SU-DHL-6 (cell line): ENCODE measurements around the gene LTK.

Source experiments
- H2AFZ ChIP-seq: fragments of 200-600 bp; sonication (generic); 2 replicates; pipeline ENCODE4 v1.6.1; 2014; ENCODE audit warnings: low read depth, mild to moderate bottlenecking, moderate library complexity, mixed read lengths, antibody characterized with exemption, low read length; ENCODE audit not compliant: severe bottlenecking
- H3F3A ChIP-seq: fragments of 200-600 bp; shearing (Covaris generic); 2 replicates; pipeline ENCODE4 v1.6.0; 2016; ENCODE audit warnings: antibody characterized with exemption, mild to moderate bottlenecking; ENCODE audit not compliant: insufficient read depth
- H3K27ac ChIP-seq: fragments of 200-600 bp; sonication (generic); 2 replicates; pipeline ENCODE4 v1.5.1; 2016; ENCODE audit warnings: low read depth, mild to moderate bottlenecking, low read length, moderate library complexity, mixed read lengths
- H3K27me3 ChIP-seq: fragments of 200-600 bp; sonication (generic), shearing (Covaris generic); 2 replicates; pipeline ENCODE4 v1.6.0; 2014; ENCODE audit warnings: mild to moderate bottlenecking, low read length
- H3K36me3 ChIP-seq: fragments of 200-600 bp; sonication (generic); 2 replicates; pipeline ENCODE4 v1.6.1; 2014; ENCODE audit warnings: mild to moderate bottlenecking, low read length, mixed read lengths
- H3K4me2 ChIP-seq: fragments of 300-600, 200-600 bp; shearing (Covaris generic), sonication (generic); 2 replicates; pipeline ENCODE4 v1.6.0; 2014; ENCODE audit warnings: low read length, low read depth, mild to moderate bottlenecking; ENCODE audit not compliant: poor library complexity, severe bottlenecking
- H3K4me3 ChIP-seq: fragments of 200-600 bp; sonication (generic); 2 replicates; pipeline ENCODE4 v1.5.1; 2014; ENCODE audit warnings: antibody characterized with exemption, low read length, mild to moderate bottlenecking, mixed read lengths; ENCODE audit not compliant: insufficient read depth, poor library complexity, severe bottlenecking
- H3K79me2 ChIP-seq: fragments of 200-600 bp; sonication (generic); 2 replicates; pipeline ENCODE4 v1.6.1; 2014; ENCODE audit warnings: mild to moderate bottlenecking, low read length, moderate library complexity; ENCODE audit not compliant: insufficient read depth
- H3K9ac ChIP-seq: fragments of 200-600 bp; sonication (generic); 2 replicates; pipeline ENCODE4 v1.7.0; 2014; ENCODE audit warnings: mild to moderate bottlenecking, low read length
- H3K9me2 ChIP-seq: fragments of 200-600 bp; sonication (generic); replicated peaks from 2 replicates; pipeline ENCODE4 v1.6.1; 2014; ENCODE audit warnings: low read length; ENCODE audit not compliant: insufficient read depth
- H3K9me3 ChIP-seq: fragments of 200-600 bp; sonication (generic); 2 replicates; pipeline ENCODE4 v1.6.1; 2014; ENCODE audit warnings: low read length, mixed read lengths; ENCODE audit not compliant: insufficient read depth
- H4K20me1 ChIP-seq: fragments of 200-600 bp; sonication (generic); 2 replicates; pipeline ENCODE4 v1.6.1; 2014; ENCODE audit warnings: low read depth, mild to moderate bottlenecking, antibody characterized with exemption, low read length, moderate library complexity, mixed read lengths
- EZH2phosphoT487 ChIP-seq: fragments of 200-600 bp; sonication (generic), shearing (Covaris generic); conservative IDR thresholded peaks from 2 replicates; pipeline ENCODE4 v1.6.1; 2018; ENCODE audit warnings: mild to moderate bottlenecking, antibody characterized with exemption, low read length, moderate library complexity, mixed read lengths
- TF ChIP-seq, protein P1 (sequence below): fragments of 200-600 bp; sonication (generic); IDR thresholded peaks from one replicate; pipeline ENCODE4 v1.5.1; 2017; ENCODE audit warnings: antibody characterized with exemption, mild to moderate bottlenecking, low read length, moderate library complexity; ENCODE audit not compliant: insufficient read depth, poor library complexity, severe bottlenecking

Gene LTK

DNA sequence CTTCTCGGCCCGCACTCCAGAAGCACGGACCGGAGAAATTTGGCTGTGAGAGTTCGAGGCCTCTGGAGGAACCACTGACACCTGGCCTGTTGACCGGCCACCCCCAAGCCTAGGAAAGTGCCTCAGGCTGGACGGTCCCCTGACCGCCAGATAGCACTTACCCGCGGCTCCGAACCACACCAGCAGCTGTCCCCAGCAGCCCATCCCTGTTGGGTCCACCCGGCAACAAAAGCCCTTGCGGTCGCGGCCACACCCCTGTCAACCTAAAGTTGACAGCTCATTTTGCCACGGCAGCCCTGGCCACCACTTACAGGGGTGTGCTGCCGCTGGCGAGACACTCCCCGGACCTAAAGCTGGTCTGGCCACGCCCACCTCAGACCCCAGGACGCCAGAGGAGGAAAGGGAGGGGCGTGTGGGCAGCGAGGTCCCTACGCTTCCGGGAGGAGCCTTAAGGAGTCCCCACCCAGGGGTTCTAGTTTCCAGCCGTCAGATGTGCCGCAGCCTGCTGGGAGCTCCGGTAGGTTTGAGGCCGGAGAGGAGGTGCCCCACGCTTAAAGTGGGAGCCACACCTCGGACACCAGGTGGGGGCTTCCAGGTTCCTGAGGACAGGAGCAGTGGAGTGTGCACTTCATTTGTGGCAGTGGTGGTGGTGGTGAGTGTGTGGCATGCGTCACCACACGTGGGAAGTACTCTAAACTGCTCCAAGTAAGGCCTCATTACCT lies at the start of gene LTK:
Gene LTK, minus strand, starts transcription at position 322 of the 722 bp plus-strand sequence. Its CDS starts 118 bp downstream, at position 204.
- TF ChIP-seq EZH2phosphoT487, result no peak
- TF ChIP-seq, protein P1, sequence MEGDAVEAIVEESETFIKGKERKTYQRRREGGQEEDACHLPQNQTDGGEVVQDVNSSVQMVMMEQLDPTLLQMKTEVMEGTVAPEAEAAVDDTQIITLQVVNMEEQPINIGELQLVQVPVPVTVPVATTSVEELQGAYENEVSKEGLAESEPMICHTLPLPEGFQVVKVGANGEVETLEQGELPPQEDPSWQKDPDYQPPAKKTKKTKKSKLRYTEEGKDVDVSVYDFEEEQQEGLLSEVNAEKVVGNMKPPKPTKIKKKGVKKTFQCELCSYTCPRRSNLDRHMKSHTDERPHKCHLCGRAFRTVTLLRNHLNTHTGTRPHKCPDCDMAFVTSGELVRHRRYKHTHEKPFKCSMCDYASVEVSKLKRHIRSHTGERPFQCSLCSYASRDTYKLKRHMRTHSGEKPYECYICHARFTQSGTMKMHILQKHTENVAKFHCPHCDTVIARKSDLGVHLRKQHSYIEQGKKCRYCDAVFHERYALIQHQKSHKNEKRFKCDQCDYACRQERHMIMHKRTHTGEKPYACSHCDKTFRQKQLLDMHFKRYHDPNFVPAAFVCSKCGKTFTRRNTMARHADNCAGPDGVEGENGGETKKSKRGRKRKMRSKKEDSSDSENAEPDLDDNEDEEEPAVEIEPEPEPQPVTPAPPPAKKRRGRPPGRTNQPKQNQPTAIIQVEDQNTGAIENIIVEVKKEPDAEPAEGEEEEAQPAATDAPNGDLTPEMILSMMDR, result no peak
- H3K79me2 ChIP-seq, result no peaks in the 10 kb centered on the region
- no peaks in the 10 kb centered on the region for H4K20me1 ChIP-seq
- no peak within 1 kb of the TSS for H2AFZ ChIP-seq
- no peaks in the 10 kb centered on the region for H3K27me3 ChIP-seq
- H3K9ac ChIP-seq, result no peak within 1 kb of the TSS
- H3F3A ChIP-seq, result no peaks in the 10 kb centered on the region
- H3K4me2 ChIP-seq, result no peak within 1 kb of the TSS
- no peak within 1 kb of the TSS for H3K27ac ChIP-seq
- H3K9me3 ChIP-seq, result no peaks in the 10 kb centered on the region
- H3K36me3 ChIP-seq, result no peaks in the 10 kb centered on the region
- H3K4me3 ChIP-seq, result no peak within 1 kb of the TSS
- H3K9me2 ChIP-seq, result no peaks in the 10 kb centered on the region

DNA sequence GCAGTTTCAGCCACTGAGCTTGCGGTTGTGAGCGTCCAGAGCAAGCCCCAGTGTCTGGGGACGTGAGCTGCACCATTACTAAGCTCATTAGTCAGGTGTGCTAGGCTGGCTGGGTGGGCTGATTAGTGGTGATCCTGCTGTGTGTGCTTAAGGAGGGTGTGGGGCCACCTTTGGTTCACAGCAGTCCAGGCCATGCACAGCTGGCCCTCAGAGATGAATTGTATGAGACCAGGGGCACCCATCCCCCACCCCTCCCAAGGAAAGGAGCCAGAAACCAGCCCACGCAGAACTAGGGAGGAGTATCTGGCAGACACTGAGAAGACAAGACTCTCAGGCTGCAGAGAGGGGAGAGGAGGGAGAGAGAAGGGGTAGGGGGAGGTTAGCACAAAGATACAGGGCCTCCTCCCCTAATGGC lies 49.2 kb upstream of the LTK start:
- Histone ChIP-seq H3K79me2 (no peaks in the 10 kb centered on the region), H4K20me1 (no peaks in the 10 kb centered on the region), H3K4me3 (no peak overlapping the region), H3K27me3 (peaks cover 2% of the 10 kb centered on the region; the same call in 1 of the 2 replicates), H3K9me2 (no peaks in the 10 kb centered on the region), H3F3A (peaks cover 5% of the 10 kb centered on the region; the same call in 1 of the 2 replicates), H3K9me3 (no peaks in the 10 kb centered on the region), H3K4me2 (no peak overlapping the region), H3K27ac (no peak overlapping the region), H2AFZ (no peak overlapping the region), H3K9ac (no peak overlapping the region), H3K36me3 (no peaks in the 10 kb centered on the region)
- TF ChIP-seq, protein P1, result no peak
- TF ChIP-seq EZH2phosphoT487, result no peak

DNA sequence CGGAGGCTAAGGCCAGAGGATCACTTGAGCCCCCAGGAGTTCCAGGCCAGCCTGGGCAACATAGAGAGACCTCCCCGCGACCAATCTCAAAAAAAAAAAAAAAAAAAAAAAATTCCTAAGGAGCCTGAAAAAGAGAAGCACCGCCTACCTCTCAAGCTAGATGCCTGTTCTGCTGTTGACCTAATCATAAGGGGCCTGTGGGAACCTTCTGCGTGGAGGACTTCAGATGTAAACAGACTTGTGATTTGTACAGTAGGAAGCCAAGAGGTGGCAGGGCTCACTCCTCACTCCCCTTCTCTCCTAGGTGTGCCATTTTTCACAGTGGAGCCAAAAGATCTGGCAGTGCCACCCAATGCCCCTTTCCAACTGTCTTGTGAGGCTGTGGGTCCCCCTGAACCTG lies 48.6 kb upstream of the LTK start:
- Histone ChIP-seq H3K36me3 (no peaks in the 10 kb centered on the region), H2AFZ (no peak overlapping the region), H3K9ac (no peak overlapping the region), H3K27ac (no peak overlapping the region), H3F3A (peaks cover 11% of the 10 kb centered on the region; the same call in 1 of the 2 replicates), H3K4me2 (no peak overlapping the region), H3K9me2 (no peaks in the 10 kb centered on the region), H3K27me3 (peaks cover 2% of the 10 kb centered on the region; the same call in 1 of the 2 replicates), H4K20me1 (no peaks in the 10 kb centered on the region), H3K9me3 (no peaks in the 10 kb centered on the region), H3K4me3 (no peak overlapping the region), H3K79me2 (no peaks in the 10 kb centered on the region)
- TF ChIP-seq, protein P1, result no peak
- no peak for TF ChIP-seq EZH2phosphoT487
